ENCODE data around the gene MAP4. TPM values are rescaled to one million over a fixed set of nuclear protein-coding genes. Genes with fewer than 3 reads are reported as not detected.

Gene MAP4
- total and polyA plus RNA-seq, 2 donors (not counting 3 experiments of a cell fraction or from before 2014, with no cell fraction given), result 121 to 290 TPM

DNA sequence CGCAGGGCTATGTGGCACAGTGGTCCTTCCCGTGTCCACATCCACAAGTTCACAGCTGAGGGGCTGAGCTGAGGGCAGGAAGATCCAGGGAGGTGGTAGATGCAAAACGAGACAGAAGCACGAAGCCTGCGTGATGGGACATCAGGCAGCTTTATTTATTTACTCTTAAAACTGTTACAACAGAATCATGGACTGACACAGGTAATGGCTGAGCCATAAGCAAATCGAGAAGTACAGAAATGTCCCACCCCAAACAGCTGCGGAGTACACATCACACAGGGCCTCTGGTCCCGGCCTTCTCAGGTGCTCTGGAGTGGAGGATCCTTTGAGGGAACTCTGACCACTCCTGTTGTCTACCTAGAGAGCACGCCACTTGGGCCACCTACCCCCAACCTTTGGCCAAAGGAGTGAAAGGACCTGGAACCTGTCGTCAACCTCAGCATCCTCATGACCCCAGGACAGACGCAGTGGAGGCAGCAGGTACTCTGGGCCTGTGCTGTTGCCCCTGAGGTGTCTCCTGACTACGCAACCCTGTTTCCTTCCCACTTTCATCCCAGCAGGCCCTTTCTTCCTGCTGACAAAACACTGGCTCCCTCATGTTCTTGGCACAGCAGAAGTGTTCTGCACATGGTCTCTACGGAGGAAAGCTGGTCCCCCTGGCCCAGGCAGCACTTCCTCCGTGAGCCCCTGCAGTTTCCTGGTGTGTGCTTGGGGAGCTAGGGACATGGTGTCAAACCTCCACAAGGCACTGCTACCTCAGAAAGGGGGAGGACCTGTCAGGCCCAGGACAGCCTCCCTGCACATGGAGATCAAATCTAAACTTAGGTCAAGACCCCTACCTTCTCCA lies 165.4 kb downstream of the MAP4 start:
- no peaks in the 10 kb centered on the region for H3K9me1 ChIP-seq (replicated peaks; ENCODE audit: control insufficient read depth, extremely low read depth, insufficient read depth, low read length)
- peaks cover 29 to 73% of the 10 kb centered on the region in 2 experiments for H3K36me3 ChIP-seq (ENCODE audit: control insufficient read depth in 2 of 2, extremely low read depth in 1 of 2, insufficient read depth in 2 of 2, low read length in 2 of 2)
- H3K27ac ChIP-seq (ENCODE audit: insufficient read depth, low read depth, low read length), result no peak overlapping the region
- no peak overlapping the region for H3K4me3 ChIP-seq (replicated peaks in 1 of 3; ENCODE audit: insufficient read depth in 1 of 3, low read depth in 1 of 3, low read length in 3 of 3)
- FAIRE-seq (no peak), DNase-seq (ENCODE audit: low read depth, low spot score) (no peak)
- TF ChIP-seq POLR2A (IDR thresholded peaks at IDR 0.05; ENCODE audit: low read depth, low read length) (peak; percentile 42), FOS (IDR thresholded peaks at IDR 0.05; ENCODE audit: borderline replicate concordance, insufficient read depth, low read length) (no peak), POLR2AphosphoS5 (IDR thresholded peaks at IDR 0.05; ENCODE audit: insufficient read depth, low read depth, low read length) (peak; percentile 13)
- H3K9ac ChIP-seq (replicated peaks; ENCODE audit: extremely low read depth, insufficient read depth, low read length), result no peak overlapping the region
- no peaks in the 10 kb centered on the region for H4K20me1 ChIP-seq (replicated peaks; ENCODE audit: control insufficient read depth, extremely low read depth, insufficient read depth, low read length)
- H3K27me3 ChIP-seq (ENCODE audit: control insufficient read depth in 2 of 2, insufficient read depth in 2 of 2, low read length in 2 of 2), result no peaks in the 10 kb centered on the region
- H3K4me1 ChIP-seq (ENCODE audit: control insufficient read depth, extremely low read depth, insufficient read depth, low read length), result no peaks in the 10 kb centered on the region
- POLR2A ChIA-PET, result interaction anchor here (0.8 kb wide), 1 partner anchor 139 kb away, joined by 3 read pairs; no protein-coding TSS in a partner anchor
- H2AFZ ChIP-seq (ENCODE audit: low read depth, low read length), result no peak overlapping the region
- intact Hi-C loops (cut with micrococcal nuclease) (loop anchor here (1.0 kb wide), 2 partner anchors 140 to 301 kb away; no protein-coding TSS in a partner anchor), dilution Hi-C loops (cut with MboI; ENCODE audit: extremely low pct_ligation_motif_present, low sequenced_read_pairs) (no loop called here)
- CTCF ChIA-PET, result interaction anchor here (0.9 to 2.7 kb wide), 9 partner anchors 12 to 307 kb away, joined by 3 to 24 read pairs (median 6); no protein-coding TSS in a partner anchor
- no peaks in the 10 kb centered on the region for H3K9me3 ChIP-seq (replicated peaks; ENCODE audit: control insufficient read depth, insufficient read depth, low read length)
- no peak overlapping the region for H3K4me2 ChIP-seq (ENCODE audit: insufficient read depth, low read length)
- no TSS peak for BruUV-seq (replicated peaks)
- H3K79me2 ChIP-seq (ENCODE audit: control insufficient read depth, insufficient read depth, low read length), result no peaks in the 10 kb centered on the region

GRCh38 chr3:47849699-47850563 lies 166.3 kb downstream of the MAP4 start:
- intact Hi-C loops (cut with micrococcal nuclease), result loop anchor here (1.0 kb wide), 2 partner anchors 140 to 301 kb away; no protein-coding TSS in a partner anchor
- no TSS peak for BruUV-seq (replicated peaks)
- no peak for FAIRE-seq
- ChIA-PET POLR2A (interaction anchor here (0.8 kb wide), 1 partner anchor 140 kb away, joined by 3 read pairs; no protein-coding TSS in a partner anchor), CTCF (interaction anchor here (0.9 to 2.7 kb wide), 9 partner anchors 11 to 308 kb away, joined by 3 to 24 read pairs (median 6); no protein-coding TSS in a partner anchor)
- no peak for TF ChIP-seq MAX (IDR thresholded peaks at IDR 0.05; ENCODE audit: insufficient read depth, insufficient read length)
- TF ChIP-seq, protein P1, sequence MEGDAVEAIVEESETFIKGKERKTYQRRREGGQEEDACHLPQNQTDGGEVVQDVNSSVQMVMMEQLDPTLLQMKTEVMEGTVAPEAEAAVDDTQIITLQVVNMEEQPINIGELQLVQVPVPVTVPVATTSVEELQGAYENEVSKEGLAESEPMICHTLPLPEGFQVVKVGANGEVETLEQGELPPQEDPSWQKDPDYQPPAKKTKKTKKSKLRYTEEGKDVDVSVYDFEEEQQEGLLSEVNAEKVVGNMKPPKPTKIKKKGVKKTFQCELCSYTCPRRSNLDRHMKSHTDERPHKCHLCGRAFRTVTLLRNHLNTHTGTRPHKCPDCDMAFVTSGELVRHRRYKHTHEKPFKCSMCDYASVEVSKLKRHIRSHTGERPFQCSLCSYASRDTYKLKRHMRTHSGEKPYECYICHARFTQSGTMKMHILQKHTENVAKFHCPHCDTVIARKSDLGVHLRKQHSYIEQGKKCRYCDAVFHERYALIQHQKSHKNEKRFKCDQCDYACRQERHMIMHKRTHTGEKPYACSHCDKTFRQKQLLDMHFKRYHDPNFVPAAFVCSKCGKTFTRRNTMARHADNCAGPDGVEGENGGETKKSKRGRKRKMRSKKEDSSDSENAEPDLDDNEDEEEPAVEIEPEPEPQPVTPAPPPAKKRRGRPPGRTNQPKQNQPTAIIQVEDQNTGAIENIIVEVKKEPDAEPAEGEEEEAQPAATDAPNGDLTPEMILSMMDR (IDR thresholded peaks at IDR 0.05; ENCODE audit: extremely low read depth in 1 of 2, insufficient read depth in 1 of 2, low read depth in 1 of 2, low read length in 2 of 2), result peak; percentile 40 to 48
- Histone ChIP-seq H3K4me2 (ENCODE audit: insufficient read depth, low read length) (no peak overlapping the region), H4K20me1 (replicated peaks; ENCODE audit: control insufficient read depth, extremely low read depth, insufficient read depth, low read length) (no peaks in the 10 kb centered on the region), H3K79me2 (ENCODE audit: control insufficient read depth, insufficient read depth, low read length) (no peaks in the 10 kb centered on the region), H3K9me1 (replicated peaks; ENCODE audit: control insufficient read depth, extremely low read depth, insufficient read depth, low read length) (no peaks in the 10 kb centered on the region), H3K9me3 (replicated peaks; ENCODE audit: control insufficient read depth, insufficient read depth, low read length) (no peaks in the 10 kb centered on the region), H3K4me3 (replicated peaks in 1 of 3; ENCODE audit: insufficient read depth in 1 of 3, low read depth in 1 of 3, low read length in 3 of 3) (no peak overlapping the region), H2AFZ (ENCODE audit: low read depth, low read length) (no peak overlapping the region), H3K27me3 (ENCODE audit: control insufficient read depth in 2 of 2, insufficient read depth in 2 of 2, low read length in 2 of 2) (no peaks in the 10 kb centered on the region), H3K4me1 (ENCODE audit: control insufficient read depth, extremely low read depth, insufficient read depth, low read length) (no peaks in the 10 kb centered on the region), H3K27ac (ENCODE audit: insufficient read depth, low read depth, low read length) (no peak overlapping the region), H3K36me3 (ENCODE audit: control insufficient read depth in 2 of 2, extremely low read depth in 1 of 2, insufficient read depth in 2 of 2, low read length in 2 of 2) (peaks cover 22 to 72% of the 10 kb centered on the region in 2 experiments), H3K9ac (replicated peaks; ENCODE audit: extremely low read depth, insufficient read depth, low read length) (no peak overlapping the region)
- peak; percentile 31 for DNase-seq (ENCODE audit: low read depth, low spot score)
- dilution Hi-C loops (cut with MboI; ENCODE audit: extremely low pct_ligation_motif_present, low sequenced_read_pairs), result no loop called here

Data from endothelial cell of umbilical vein (primary cell).